Neural cell (in vitro differentiated cells): Measurements from ENCODE around the gene C12orf42. TPM values are rescaled to one million over a fixed set of nuclear protein-coding genes. Genes with fewer than 3 reads are reported as not detected.

Experiments used
- H2AFZ ChIP-seq: fragments of 200-600, 300-800 bp; sonication (generic), shearing (Covaris generic); 2 replicates; pipeline ENCODE4 v1.6.0; 2014; ENCODE audit warnings: low read depth, mild to moderate bottlenecking, antibody characterized with exemption, low read length, moderate library complexity
- H3F3A ChIP-seq: fragments of 200-600 bp; shearing (Covaris generic); 2 replicates; pipeline ENCODE4 v1.6.1; 2016; ENCODE audit warnings: mild to moderate bottlenecking, moderate library complexity, mixed read lengths, antibody characterized with exemption, low read length; ENCODE audit not compliant: insufficient read depth, poor library complexity, severe bottlenecking
- H3K27ac ChIP-seq: fragments of 200-600, 300-800 bp; sonication (generic), shearing (Covaris generic); 2 replicates; pipeline ENCODE4 v1.5.1; 2014; ENCODE audit warnings: mild to moderate bottlenecking, low read length, moderate library complexity
- H3K27me3 ChIP-seq: fragments of 300-800, 200-600 bp; sonication (generic), shearing (Covaris generic); 2 replicates; pipeline ENCODE4 v1.6.0; 2014; ENCODE audit warnings: mild to moderate bottlenecking, low read depth, low read length, moderate library complexity; ENCODE audit not compliant: insufficient read depth
- H3K36me3 ChIP-seq: fragments of 300-800, 200-600 bp; sonication (generic), shearing (Covaris generic); 2 replicates; pipeline ENCODE4 v1.5.1; 2014; ENCODE audit warnings: mild to moderate bottlenecking, antibody characterized with exemption, low read length, moderate library complexity; ENCODE audit not compliant: insufficient read depth
- H3K4me2 ChIP-seq: fragments of 300-800, 200-600 bp; sonication (generic), shearing (Covaris generic); 2 replicates; pipeline ENCODE4 v1.6.0; 2014; ENCODE audit warnings: mild to moderate bottlenecking, low read length
- H3K4me3 ChIP-seq: fragments of 300-800, 200-600 bp; sonication (generic), shearing (Covaris generic); 2 replicates; pipeline ENCODE4 v1.5.1; 2014; ENCODE audit warnings: mild to moderate bottlenecking, low read length, moderate library complexity
- H3K79me2 ChIP-seq: fragments of 200-600 bp; shearing (Covaris generic); replicated peaks from 2 replicates; pipeline ENCODE4 v1.6.0; 2014; ENCODE audit warnings: mild to moderate bottlenecking, low read length, moderate library complexity; ENCODE audit not compliant: insufficient read depth
- H3K9ac ChIP-seq: fragments of 300-800, 200-600 bp; sonication (generic), shearing (Covaris generic); 2 replicates; pipeline ENCODE4 v1.6.1; 2016; ENCODE audit warnings: mild to moderate bottlenecking, low read length, mixed read lengths
- H3K9me2 ChIP-seq: fragments of 200-600 bp; shearing (Covaris generic); 2 replicates; pipeline ENCODE4 v1.6.1; 2016; ENCODE audit warnings: mild to moderate bottlenecking, low read length, mixed read lengths; ENCODE audit not compliant: insufficient read depth
- H3K9me3 ChIP-seq: fragments of 200-600, 300-800 bp; sonication (generic), shearing (Covaris generic); 2 replicates; pipeline ENCODE4 v1.6.1; 2016; ENCODE audit warnings: mild to moderate bottlenecking, mixed run types, low read length, moderate library complexity, mixed read lengths
- H4K20me1 ChIP-seq: fragments of 200-600 bp; shearing (Covaris generic); 2 replicates; pipeline ENCODE4 v1.6.1; 2016; ENCODE audit warnings: mild to moderate bottlenecking, mixed run types; ENCODE audit not compliant: insufficient read depth
- EP300 ChIP-seq: fragments of 450-650 bp; conservative IDR thresholded peaks from 2 replicates; pipeline ENCODE4 v1.6.1; 2014; ENCODE audit warnings: antibody characterized with exemption, mild to moderate bottlenecking, moderate library complexity; ENCODE audit not compliant: poor library complexity, severe bottlenecking
- EZH2 ChIP-seq: fragments of 200-600, 300-800 bp; shearing (Covaris generic), sonication (generic); IDR thresholded peaks from 2 replicates; pipeline ENCODE4 v1.6.1; 2014; ENCODE audit warnings: antibody characterized with exemption, low read length, borderline replicate concordance, mild to moderate bottlenecking; ENCODE audit not compliant: insufficient read depth, poor library complexity, severe bottlenecking
- MXI1 ChIP-seq: fragments of 450-650 bp; conservative IDR thresholded peaks from 2 replicates; pipeline ENCODE4 v1.6.1; 2014; ENCODE audit warnings: antibody characterized with exemption, mild to moderate bottlenecking; ENCODE audit not compliant: poor library complexity, severe bottlenecking
- POLR2AphosphoS5 ChIP-seq: IDR thresholded peaks from 2 replicates; pipeline ENCODE4 v1.6.1; 2012
- RAD21 ChIP-seq: fragments of 450-650 bp; conservative IDR thresholded peaks from 2 replicates; pipeline ENCODE4 v1.6.1; 2014; ENCODE audit warnings: antibody characterized with exemption, mild to moderate bottlenecking, moderate library complexity
- SMC3 ChIP-seq: fragments of 450-650 bp; conservative IDR thresholded peaks from 2 replicates; pipeline ENCODE4 v1.6.1; 2014; ENCODE audit warnings: antibody characterized with exemption, mild to moderate bottlenecking, moderate library complexity; ENCODE audit not compliant: poor library complexity
- TAF1 ChIP-seq: IDR thresholded peaks from 2 replicates; pipeline ENCODE4 v1.6.1; 2012; ENCODE audit warnings: low read depth
- polyA plus RNA-seq: library from polyadenylated mRNA; depleted of rRNA; stranded (reverse); fragments of >200 nt; gene quantifications from 2 replicates; pipeline ENCODE4 v1.2.3, GENCODE V29; 2014
- TF ChIP-seq, protein P1 (sequence below): fragments of 450-650 bp; IDR thresholded peaks from 2 replicates; pipeline ENCODE4 v1.5.1; 2014; ENCODE audit warnings: antibody characterized with exemption, mild to moderate bottlenecking, moderate library complexity; ENCODE audit not compliant: poor library complexity, severe bottlenecking
- TF ChIP-seq, protein P2 (sequence below): IDR thresholded peaks from 2 replicates; pipeline ENCODE4 v1.6.1; 2012; ENCODE audit warnings: borderline replicate concordance

The C12orf42 gene
- polyA plus RNA-seq, 1 donor from 2014 or later, result 0.54 TPM

DNA sequence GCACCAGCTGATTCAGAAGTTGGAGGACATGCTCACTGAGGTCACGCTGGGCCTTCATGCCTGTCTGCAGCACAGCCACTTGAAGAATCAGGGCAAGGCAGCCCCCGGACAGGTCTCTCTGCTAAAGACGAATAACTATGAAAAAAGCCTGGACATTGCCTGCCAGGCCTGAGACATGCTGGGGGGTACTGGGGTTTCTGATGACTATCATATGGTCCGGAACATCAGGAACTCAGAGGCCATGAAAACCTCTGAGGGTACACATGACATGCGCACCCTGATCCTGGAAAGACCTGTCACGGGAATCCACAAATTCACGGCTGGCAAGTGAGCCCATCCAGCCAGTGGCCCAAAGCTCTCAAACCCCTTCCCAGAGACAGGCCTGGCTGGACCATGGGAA lies 8.8 kb upstream of the C12orf42 start:
- Histone ChIP-seq H3F3A (no peaks in the 10 kb centered on the region), H3K9ac (no peak overlapping the region), H3K27me3 (no peaks in the 10 kb centered on the region), H3K36me3 (no peaks in the 10 kb centered on the region), H3K4me3 (no peak overlapping the region), H3K79me2 (no peaks in the 10 kb centered on the region), H2AFZ (no peak overlapping the region), H3K27ac (no peak overlapping the region), H4K20me1 (no peaks in the 10 kb centered on the region), H3K9me2 (no peaks in the 10 kb centered on the region), H3K4me2 (no peak overlapping the region), H3K9me3 (no peaks in the 10 kb centered on the region)
- TF ChIP-seq, protein P1, sequence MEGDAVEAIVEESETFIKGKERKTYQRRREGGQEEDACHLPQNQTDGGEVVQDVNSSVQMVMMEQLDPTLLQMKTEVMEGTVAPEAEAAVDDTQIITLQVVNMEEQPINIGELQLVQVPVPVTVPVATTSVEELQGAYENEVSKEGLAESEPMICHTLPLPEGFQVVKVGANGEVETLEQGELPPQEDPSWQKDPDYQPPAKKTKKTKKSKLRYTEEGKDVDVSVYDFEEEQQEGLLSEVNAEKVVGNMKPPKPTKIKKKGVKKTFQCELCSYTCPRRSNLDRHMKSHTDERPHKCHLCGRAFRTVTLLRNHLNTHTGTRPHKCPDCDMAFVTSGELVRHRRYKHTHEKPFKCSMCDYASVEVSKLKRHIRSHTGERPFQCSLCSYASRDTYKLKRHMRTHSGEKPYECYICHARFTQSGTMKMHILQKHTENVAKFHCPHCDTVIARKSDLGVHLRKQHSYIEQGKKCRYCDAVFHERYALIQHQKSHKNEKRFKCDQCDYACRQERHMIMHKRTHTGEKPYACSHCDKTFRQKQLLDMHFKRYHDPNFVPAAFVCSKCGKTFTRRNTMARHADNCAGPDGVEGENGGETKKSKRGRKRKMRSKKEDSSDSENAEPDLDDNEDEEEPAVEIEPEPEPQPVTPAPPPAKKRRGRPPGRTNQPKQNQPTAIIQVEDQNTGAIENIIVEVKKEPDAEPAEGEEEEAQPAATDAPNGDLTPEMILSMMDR, result no peak
- no peak for TF ChIP-seq SMC3
- TF ChIP-seq MXI1, result no peak
- no peak for TF ChIP-seq EP300
- TF ChIP-seq POLR2AphosphoS5, result no peak
- TF ChIP-seq, protein P2, sequence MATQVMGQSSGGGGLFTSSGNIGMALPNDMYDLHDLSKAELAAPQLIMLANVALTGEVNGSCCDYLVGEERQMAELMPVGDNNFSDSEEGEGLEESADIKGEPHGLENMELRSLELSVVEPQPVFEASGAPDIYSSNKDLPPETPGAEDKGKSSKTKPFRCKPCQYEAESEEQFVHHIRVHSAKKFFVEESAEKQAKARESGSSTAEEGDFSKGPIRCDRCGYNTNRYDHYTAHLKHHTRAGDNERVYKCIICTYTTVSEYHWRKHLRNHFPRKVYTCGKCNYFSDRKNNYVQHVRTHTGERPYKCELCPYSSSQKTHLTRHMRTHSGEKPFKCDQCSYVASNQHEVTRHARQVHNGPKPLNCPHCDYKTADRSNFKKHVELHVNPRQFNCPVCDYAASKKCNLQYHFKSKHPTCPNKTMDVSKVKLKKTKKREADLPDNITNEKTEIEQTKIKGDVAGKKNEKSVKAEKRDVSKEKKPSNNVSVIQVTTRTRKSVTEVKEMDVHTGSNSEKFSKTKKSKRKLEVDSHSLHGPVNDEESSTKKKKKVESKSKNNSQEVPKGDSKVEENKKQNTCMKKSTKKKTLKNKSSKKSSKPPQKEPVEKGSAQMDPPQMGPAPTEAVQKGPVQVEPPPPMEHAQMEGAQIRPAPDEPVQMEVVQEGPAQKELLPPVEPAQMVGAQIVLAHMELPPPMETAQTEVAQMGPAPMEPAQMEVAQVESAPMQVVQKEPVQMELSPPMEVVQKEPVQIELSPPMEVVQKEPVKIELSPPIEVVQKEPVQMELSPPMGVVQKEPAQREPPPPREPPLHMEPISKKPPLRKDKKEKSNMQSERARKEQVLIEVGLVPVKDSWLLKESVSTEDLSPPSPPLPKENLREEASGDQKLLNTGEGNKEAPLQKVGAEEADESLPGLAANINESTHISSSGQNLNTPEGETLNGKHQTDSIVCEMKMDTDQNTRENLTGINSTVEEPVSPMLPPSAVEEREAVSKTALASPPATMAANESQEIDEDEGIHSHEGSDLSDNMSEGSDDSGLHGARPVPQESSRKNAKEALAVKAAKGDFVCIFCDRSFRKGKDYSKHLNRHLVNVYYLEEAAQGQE, result no peak

DNA sequence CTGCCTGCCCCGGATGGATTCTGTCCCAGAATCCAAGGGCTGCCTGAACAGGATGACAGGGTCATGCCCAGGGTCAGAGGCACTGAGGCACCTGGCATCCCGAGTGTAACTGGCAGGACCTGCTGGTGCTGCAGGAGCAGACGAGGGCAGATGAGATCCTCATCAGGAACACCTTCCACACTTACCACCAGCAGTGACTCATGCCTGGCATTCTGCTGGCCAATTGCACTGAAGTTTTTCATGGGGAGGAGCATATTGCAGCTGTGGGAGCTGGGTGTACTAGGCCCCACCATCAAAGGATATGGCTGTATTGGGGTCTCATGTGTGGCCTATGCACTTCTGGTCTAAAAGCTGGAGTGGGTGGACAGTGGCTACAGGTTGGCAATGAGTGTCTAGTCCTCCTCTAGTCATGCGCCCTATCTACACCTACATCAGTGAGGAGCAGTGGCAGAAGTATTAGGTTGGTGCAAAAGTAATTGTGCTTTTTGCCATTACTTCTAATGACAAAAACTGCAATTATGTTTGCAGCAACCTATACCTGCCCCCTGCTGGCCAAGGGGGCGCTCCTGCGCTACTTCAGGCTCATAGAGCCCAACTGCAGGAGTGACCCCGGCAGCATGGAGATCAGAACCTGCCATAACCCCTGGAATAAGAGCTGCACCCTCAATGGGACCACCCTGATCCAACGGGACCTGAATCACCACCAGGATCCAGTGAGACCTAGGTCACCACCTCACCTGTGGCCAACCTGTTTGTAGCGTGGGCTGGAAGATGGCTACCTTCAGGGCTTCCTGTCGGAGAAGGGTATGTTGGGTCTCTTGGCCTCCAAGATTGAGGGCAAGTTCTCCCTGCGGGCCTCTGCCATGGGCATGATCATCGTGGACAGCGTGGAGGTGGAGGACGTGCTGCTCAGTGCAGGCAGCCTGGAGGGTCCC lies 8.0 kb upstream of the C12orf42 start:
- TF ChIP-seq MXI1 (no peak), SMC3 (no peak), TAF1 (no peak), POLR2AphosphoS5 (no peak)
- Histone ChIP-seq H3K27me3 (no peaks in the 10 kb centered on the region), H3K36me3 (no peaks in the 10 kb centered on the region), H3K9me2 (no peaks in the 10 kb centered on the region), H3K4me3 (no peak overlapping the region), H4K20me1 (no peaks in the 10 kb centered on the region), H3K9ac (no peak overlapping the region), H3K9me3 (no peaks in the 10 kb centered on the region), H2AFZ (no peak overlapping the region), H3K79me2 (no peaks in the 10 kb centered on the region), H3K4me2 (no peak overlapping the region), H3K27ac (no peak overlapping the region), H3F3A (no peaks in the 10 kb centered on the region)

DNA sequence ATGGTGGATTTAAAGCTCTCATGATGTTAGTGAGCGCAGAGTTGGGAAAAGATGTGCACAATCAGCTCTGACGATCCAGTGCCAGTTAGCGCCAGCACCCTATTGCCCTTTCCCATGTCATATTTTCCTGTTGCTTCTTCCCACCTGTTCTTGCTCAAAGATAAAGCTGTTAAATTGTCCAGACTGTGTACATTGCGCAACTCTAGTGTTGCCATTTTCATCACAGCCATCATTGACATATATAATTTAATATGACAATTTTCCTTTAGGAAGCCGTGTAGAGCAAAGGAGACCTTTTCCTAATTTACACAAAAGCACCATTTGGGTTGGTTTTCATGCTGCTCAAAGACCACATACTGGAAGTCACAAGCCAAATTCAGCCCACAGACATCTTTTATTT lies 5.7 kb upstream of the C12orf42 start:
- H3K79me2 ChIP-seq, result no peaks in the 10 kb centered on the region
- H3K27me3 ChIP-seq, result no peaks in the 10 kb centered on the region
- no peaks in the 10 kb centered on the region for H3K36me3 ChIP-seq
- no peaks in the 10 kb centered on the region for H4K20me1 ChIP-seq
- H3K4me3 ChIP-seq, result no peak overlapping the region
- no peaks in the 10 kb centered on the region for H3K9me3 ChIP-seq
- H3F3A ChIP-seq, result no peaks in the 10 kb centered on the region
- TF ChIP-seq SMC3 (no peak), POLR2AphosphoS5 (no peak), RAD21 (no peak), TAF1 (no peak), MXI1 (no peak), EZH2 (no peak), EP300 (no peak)
- TF ChIP-seq, protein P1, result no peak
- TF ChIP-seq, protein P2, result no peak
- H3K27ac ChIP-seq, result no peak overlapping the region
- H2AFZ ChIP-seq, result no peak overlapping the region
- H3K9me2 ChIP-seq, result no peaks in the 10 kb centered on the region
- no peak overlapping the region for H3K4me2 ChIP-seq
- no peak overlapping the region for H3K9ac ChIP-seq
